Left renal pelvis (tissue), 4 donors: ENCODE results near the gene FAF2. TPM values are rescaled to one million over a fixed set of nuclear protein-coding genes. Genes with fewer than 3 reads are reported as not detected.
A peak's percentile ranks its signal among the peaks of the same experiment; 100 is the strongest.

ENCODE experiments used
- DNase-seq, 4 donors: peaks; one replicate each; pipeline ENCODE4 v3.0.0-alpha.2; 2013; ENCODE audit warnings: low read depth in 4 of 4, low spot score in 3 of 4
- polyA plus RNA-seq, 4 donors: library from polyadenylated mRNA; unstranded; fragments of 120-200 nt; gene quantifications; one replicate each; pipeline ENCODE4 v1.2.1, GENCODE V29; 2013; ENCODE audit not compliant: insufficient read length in 4 of 4

Gene FAF2
- polyA plus RNA-seq, 4 donors, result 46.3 to 52.9 (median 49.5) TPM

DNA sequence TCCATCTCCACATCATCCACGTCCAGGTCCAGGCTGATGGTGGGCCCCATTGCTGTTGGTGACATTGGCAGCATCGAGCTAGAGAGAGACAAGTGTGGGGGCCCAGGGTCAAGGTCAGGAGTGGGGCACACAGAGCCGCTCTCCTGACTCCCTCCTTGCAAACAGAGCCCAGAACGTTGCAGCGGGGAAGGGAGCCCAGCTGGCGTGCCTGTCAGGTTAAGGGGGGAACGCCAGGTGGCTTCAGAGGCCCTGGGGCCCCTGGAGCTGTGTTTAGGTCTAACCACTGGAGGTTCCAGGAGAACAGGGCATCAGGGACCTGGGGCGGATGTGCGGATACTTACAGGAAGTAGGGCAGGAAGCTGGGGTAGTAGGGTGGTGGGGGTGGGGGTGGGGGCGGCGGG, 81.6 kb downstream of the FAF2 start:
- no peak for DNase-seq

DNA sequence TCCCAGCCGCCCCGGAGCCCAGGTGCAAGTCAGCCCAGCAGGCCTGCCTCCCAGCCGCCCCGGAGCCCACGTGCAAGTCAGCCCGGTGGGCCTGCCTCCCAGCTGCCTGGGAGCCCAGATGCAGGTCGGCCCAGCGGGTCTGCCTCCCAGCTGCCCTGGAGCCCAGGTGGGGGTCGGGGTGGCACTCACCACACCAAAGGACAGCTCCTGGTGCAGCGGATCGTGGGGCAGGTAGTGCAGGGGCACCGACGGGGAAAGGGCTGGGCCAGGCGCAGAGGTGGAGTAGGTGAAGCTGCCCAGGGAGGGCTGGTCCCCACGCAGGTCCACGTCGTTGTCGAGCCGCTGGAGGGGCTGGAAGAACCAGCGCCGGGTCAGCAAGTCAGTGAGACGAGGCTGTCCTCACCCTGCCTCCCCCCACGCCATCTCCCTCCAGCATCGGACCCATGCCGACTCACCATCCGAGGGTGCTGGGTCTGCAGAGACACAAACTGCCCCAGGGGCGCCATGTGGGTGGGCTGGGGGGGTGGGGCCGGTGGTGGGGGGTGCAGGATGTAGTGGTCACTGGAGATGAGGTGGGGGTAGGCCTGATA, 82.3 kb downstream of the FAF2 start:
- no peak for DNase-seq

- DNase-seq, result no peak
These were observed 83.1 kb downstream of the FAF2 start for GRCh38 chr5:176530983-176531901.

DNA sequence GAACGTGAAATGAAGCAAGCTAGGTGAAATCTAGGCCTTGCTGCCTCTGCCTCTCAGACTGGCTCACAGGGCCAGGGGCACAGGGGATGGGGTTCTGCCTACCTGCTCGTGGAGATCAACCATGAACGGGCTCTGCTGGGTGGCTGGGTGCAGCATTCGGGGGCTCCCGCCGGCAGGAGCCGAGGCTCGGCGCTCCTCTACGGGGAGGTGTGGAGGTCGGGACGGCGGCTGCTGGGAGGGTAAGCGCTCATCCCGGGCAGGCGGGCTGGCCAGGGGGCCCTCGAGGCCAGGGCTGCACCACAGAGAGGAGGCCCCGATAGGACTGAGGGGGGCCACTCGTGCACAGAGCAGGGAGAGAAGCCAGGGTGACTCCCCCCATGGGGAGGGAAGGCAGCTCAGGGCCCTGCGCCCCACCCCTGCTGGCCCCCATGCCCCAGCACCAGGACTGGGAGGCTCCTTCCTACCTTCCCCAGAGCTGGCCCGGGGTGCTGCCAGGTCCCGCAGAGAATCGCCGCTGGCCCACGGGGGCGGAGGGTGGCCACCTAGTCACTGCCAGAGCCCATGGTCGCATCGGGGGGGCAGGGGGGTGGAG, 83.8 kb downstream of the FAF2 start:
- DNase-seq, result no peak

GRCh38 chr5:176532795-176533194, 84.6 kb downstream of the FAF2 start:
- no peak for DNase-seq

DNA sequence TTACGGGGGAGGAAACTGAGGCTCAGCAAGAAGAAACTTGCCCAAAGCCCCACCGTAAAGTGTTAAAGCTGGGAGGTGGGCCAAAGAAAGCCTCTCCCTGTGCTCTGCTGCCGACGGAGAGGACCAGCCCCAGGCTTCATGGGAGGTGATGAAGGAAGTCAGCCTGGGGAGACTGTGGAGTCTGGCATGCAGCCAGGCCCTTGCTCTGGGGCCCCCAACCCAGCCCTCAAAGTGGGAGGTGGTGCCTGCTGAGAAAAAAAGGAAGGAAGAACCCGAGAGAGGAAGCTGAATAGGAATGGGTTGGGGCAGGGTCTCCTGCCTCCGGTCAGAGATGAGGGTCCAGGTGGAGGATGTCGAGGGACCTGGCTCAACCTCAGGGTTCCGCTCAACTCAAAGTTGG, 85.2 kb downstream of the FAF2 start:
- no peak for DNase-seq

DNA sequence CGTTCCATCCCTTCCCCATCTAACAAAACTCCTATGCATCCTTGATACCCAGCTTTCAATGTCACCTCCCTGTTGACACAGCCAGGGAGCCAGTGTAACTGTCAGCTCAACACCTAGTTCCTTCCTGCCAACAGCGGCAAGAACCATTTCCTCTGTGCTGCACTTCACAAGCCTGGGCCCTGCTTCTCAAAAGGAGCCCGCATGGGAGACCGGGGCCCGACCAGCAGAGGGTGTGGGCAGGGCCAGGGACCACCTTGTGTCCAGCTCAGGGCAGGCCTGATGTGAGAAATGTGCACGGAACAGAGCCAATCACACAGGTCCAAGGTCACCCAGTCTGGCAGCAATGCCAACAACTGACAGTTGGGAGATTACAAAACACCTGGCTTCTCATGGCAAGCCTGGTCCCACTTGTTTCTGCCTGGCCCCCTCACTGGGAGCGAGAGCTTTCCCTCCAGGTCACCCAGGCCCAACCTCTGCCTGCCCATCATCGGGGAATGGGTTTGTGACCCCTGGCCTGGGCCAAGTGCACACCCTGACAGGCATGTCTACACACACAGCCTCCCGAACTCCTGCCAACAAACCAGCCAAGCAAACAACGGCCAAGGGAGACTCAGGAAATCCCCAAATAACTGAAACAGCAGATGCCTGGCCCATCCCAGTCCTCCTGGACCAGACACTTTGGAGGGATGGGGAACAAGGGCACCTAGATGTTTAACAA, 85.9 kb downstream of the FAF2 start:
- DNase-seq, result no peak

GRCh38 chr5:176534640-176535039, 86.5 kb downstream of the FAF2 start:
- DNase-seq, result no peak

DNA sequence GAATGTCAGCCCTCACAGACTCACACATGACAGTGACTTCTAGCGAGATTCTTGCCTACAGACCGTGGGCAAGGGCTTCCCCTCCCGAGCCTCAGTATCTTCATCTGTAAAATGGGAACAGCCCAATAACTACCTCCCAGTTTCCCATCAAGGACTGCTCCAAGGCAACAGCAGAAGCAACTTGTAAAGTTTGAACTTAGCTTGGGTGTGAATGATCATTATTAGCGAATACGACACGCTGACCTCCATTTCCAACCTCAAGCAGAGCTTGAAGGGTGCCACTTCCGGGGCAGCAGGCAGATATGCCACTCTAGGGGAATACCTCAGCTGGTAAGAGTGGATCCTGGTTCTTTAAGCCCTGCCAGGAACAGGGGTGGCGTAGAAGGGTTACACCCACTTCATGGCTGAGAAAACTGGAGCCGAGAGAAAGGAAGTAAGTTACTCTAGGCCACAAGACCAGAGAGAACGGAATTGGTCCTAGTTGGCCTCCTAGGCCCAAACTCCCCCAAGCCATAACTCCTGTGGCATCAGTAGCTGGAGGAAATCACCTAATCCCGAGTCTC, 87.0 kb downstream of the FAF2 start:
- no peak for DNase-seq

DNA sequence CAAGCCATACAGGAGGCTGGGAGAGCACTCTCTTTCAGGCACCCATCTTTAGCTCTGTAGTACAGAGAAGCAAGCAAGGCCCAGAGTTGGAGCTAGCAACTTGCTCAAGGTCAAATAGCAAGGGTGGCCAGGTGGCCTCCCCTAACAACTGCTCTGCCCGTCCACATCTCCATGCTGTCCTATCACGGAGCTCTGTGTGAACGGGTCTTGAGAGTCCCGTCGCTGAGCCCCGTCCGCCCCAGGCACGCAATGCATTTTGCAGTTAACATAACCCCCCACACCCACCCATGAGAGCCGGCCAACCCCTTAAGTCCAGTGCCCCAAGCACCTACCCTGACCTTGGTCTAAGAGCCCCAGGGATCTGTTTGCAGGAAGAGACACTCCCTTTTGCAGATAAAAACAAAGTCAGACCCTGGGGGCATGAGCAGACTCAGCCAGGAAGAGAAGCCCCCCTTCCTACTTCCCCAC, 87.5 kb downstream of the FAF2 start:
- DNase-seq, result no peak

DNA sequence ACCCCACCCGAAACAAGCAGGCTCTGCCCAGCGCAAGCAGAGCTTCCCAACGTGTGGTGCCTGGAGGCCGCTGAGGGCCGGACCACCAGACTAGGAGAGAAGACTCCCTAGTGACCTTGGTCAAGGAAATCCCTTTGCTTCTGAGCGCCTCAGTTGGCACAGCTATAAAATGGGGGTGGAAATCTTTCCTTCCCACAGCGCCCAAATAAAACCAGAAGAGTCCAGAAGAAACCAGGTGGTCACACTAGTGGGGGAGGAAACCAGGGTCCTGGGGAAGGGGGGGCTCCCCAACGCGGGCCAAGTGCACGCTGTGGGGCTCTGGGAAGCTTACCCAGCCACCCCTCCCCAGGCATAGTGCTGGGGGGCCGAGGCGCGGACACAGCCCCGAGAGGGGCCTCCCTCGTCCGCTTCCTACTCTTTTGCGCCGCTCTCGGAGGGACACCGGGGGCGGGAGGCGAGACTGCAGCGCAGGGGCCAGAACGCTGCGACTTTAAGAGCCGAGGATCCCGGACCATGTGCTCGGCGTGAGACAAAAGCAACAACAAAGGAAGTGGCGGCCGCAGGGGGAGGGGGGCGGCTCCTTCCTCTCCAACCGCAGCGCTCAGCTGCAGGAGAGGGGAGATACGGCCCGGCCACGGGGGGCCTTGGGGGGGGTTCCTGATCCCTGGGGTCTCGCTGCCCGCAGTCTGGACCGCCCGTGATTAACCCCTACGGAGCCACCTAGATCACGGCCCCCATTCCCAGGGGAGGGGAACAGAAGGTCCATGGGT, 88.1 kb downstream of the FAF2 start:
- DNase-seq, result no peak

GRCh38 chr5:176536902-176537553, 88.8 kb downstream of the FAF2 start, which contains the start of gene RNF44:
RNF44 (minus strand) TSS chr5:176537402; CDS start chr5:176532472, 4,930 bp downstream.
- DNase-seq, result peak; percentile 93 to 96 (median 94)

GRCh38 chr5:176537554-176538229, 89.5 kb downstream of the FAF2 start:
- peak; percentile 96 to 98 (median 98) for DNase-seq

DNA sequence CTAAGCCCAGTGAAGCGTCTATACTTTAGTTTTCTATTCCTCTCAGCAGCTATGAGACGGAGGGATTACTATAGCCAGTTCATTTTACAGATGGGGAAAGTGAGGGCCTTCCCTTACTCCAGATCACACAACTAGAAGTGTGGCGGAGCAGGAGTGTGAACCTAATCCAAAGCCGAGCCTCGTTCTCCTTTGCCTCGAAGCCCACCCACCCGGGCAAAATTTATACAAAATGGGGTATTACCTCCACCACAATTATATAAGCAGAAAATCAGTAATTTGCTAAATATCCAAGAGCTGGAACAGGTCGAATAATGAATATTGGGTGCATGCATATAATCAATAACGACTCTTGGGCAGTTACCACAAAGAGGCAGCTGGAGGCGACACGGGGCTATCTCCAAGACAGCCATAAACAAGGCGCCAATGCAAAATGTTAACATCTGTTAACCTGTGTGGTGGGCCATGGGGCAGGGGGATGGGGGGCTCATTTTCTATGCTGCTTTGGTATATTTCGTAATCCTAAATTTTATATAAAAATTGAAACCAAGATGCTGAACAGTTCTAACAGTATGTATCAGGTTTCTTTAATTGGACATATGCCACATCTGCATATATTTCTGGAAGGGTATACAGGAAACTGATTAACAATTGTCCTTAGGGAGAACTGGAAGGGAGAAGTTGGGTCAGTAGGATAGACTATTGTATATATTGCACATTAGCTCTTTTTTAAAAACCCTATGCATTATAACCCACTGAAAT, 90.2 kb downstream of the FAF2 start:
- DNase-seq, result no peak

DNA sequence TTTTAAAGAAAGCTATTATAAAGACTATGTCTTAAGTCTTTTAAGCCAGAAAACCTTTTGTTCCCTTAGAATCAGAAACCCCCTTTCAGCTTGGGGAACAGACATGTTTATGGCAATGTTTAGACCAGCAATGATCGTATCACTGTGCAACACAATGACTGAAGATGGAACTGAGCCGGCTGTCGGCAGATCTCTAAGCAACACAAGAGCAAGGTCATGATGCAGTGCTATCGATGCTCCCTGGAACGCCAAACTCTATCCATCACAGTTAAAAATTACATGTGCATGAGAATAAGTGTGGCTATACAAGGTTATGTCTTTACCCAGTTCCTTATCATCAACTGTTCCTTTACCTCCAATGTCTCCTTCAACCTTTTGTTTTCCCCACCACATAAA, 90.8 kb downstream of the FAF2 start:
- DNase-seq, result no peak

DNA sequence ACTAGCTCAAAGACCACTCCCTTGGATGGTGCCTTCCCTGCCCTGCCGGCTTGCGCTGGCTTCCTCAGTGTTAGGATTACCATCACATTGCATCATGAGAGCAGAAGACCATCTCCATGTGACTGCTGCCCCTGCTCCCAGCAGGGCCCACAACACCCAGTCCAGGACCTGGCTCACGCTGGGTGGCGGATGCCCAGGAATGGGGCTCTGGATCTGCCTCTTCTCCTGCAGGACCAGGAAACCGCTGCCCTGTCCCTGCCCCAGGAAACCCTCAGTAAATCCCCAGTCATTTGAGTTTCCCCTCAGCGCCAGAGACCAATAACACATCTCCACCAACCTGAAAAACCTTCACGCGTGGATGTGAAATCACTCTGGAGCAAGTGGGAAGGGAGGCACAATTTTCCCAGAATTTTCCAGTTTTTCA, 92.3 kb downstream of the FAF2 start:
- no peak for DNase-seq

DNA sequence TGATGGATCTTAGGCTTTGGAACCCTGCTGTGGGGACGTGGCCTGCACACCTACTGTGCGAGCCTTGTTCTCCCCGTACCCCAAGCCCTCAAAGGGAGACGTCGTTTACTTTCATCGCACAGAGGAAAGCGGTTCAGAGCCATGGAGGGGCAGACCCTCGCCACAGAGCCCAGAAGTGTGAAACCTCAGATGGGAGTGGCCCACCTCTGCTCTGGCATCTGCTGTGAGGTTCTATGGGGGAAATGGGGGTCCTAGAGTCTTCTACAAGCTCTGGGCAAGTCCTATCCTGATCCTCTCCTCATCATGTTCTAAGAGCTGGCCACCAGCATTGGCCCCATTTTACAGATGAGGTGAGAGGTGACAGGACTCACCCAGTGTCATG, 92.8 kb downstream of the FAF2 start:
- no peak for DNase-seq
